HG03175 (cell line): Measurements from ENCODE around the gene SMC5.

Experiments
- ATAC-seq: cut with Tn5 transposase; IDR thresholded peaks from one replicate; pipeline ENCODE4 v1.9.1; 2021; ENCODE audit warnings: mild to moderate bottlenecking, moderate library complexity; ENCODE audit not compliant: unreplicated experiment

Gene SMC5

DNA sequence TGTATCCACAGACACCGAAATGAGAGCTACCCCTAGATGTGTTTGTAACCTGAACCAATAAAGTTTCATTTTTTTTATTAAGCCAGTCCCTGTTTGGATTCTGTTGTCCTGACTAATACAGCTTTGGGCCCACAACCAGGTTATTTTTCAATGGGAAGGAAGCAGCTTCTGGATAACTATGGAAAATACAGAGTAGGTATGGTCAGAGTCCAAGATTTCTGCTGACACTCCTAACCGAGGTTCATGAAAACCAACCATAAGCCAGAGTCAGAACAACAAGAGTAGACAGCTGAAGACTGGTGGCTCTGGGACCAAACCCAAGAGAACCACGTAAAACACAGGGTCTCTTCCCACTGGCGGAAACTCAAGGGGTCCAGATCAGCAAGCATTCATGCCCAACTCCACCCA lies 144.8 kb downstream of the SMC5 start:
- ATAC-seq = no peak

DNA sequence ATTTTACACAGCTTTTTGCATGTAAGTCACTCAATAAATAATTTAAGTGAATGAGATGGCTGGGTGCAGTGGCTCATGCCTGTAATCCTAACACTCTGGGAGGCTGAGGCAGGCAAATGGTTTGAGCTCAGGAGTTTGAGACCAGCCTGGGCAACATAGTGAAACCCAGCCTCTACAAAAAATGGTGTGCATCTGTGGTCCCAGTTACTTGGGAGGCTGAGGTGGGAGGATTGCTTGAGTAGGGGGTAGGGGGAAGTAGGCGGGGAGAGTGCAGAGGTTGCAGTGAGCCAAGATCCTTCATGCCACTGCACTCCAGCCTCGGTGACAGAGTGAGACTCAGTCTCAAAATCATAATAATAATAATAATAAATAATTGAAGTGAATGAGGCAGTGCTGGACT lies 145.5 kb downstream of the SMC5 start:
- ATAC-seq = no peak
